OCI-LY1 (cell line): Measurements from ENCODE around the gene HSD11B1L.

Experiments
- H2AFZ ChIP-seq: fragments of 200-600 bp; sonication (generic), shearing (Covaris generic); 2 replicates; pipeline ENCODE4 v1.6.0; 2014; ENCODE audit warnings: antibody characterized with exemption, mild to moderate bottlenecking, low read length
- H3F3A ChIP-seq: fragments of 200-600 bp; sonication (generic), shearing (Covaris generic); 2 replicates; pipeline ENCODE4 v1.6.0; 2014; ENCODE audit warnings: mild to moderate bottlenecking, antibody characterized with exemption, low read length, moderate library complexity; ENCODE audit not compliant: insufficient read depth
- H3K27ac ChIP-seq: fragments of 200-600 bp; sonication (generic); 2 replicates; pipeline ENCODE4 v1.5.1; 2014; ENCODE audit warnings: low read length, mixed run types, mild to moderate bottlenecking, low read depth; ENCODE audit not compliant: poor library complexity, severe bottlenecking
- H3K27me3 ChIP-seq: fragments of 200-600 bp; sonication (generic); 2 replicates; pipeline ENCODE4 v1.6.0; 2014; ENCODE audit warnings: antibody characterized with exemption, mild to moderate bottlenecking, low read length, moderate library complexity; ENCODE audit not compliant: insufficient read depth
- H3K36me3 ChIP-seq: fragments of 200-600 bp; sonication (generic); 2 replicates; pipeline ENCODE4 v1.6.1; 2014; ENCODE audit warnings: mild to moderate bottlenecking, antibody characterized with exemption, low read length, moderate library complexity, mixed read lengths; ENCODE audit not compliant: insufficient read depth
- H3K4me1 ChIP-seq: fragments of 200-600 bp; sonication (generic); 2 replicates; pipeline ENCODE4 v1.5.1; 2014; ENCODE audit warnings: mild to moderate bottlenecking, low read length, moderate library complexity; ENCODE audit not compliant: insufficient read depth, severe bottlenecking
- H3K4me2 ChIP-seq: fragments of 200-600 bp; sonication (generic), shearing (Covaris generic); 2 replicates; pipeline ENCODE4 v1.6.1; 2014; ENCODE audit warnings: low read length
- H3K4me3 ChIP-seq: fragments of 200-600 bp; sonication (generic); 2 replicates; pipeline ENCODE4 v1.5.1; 2014; ENCODE audit warnings: low read length, low read depth, mild to moderate bottlenecking, mixed read lengths; ENCODE audit not compliant: poor library complexity, severe bottlenecking
- H3K79me2 ChIP-seq: fragments of 200-600 bp; shearing (Covaris generic); 2 replicates; pipeline ENCODE4 v1.6.1; 2016; ENCODE audit warnings: mixed run types, low read length, mixed read lengths; ENCODE audit not compliant: insufficient read depth
- H3K9ac ChIP-seq: fragments of 200-600 bp; sonication (generic), shearing (Covaris generic); 2 replicates; pipeline ENCODE4 v1.6.1; 2014; ENCODE audit warnings: mild to moderate bottlenecking, low read length, mixed read lengths
- H3K9me2 ChIP-seq: fragments of 200-600 bp; sonication (generic), shearing (Covaris generic); 2 replicates; pipeline ENCODE4 v1.6.1; 2014; ENCODE audit warnings: low read depth, mild to moderate bottlenecking, low read length, mixed read lengths
- H3K9me3 ChIP-seq: fragments of 200-600 bp; shearing (Covaris generic); 2 replicates; pipeline ENCODE4 v1.6.1; 2014; ENCODE audit warnings: low read length, mixed read lengths
- H4K20me1 ChIP-seq: fragments of 200-600 bp; sonication (generic), shearing (Covaris generic); 2 replicates; pipeline ENCODE4 v1.6.0; 2016; ENCODE audit warnings: mild to moderate bottlenecking, low read length; ENCODE audit not compliant: insufficient read depth
- CTCF ChIP-seq: fragments of 200-600 bp; sonication (generic), shearing (Covaris generic); IDR thresholded peaks from 2 replicates; pipeline ENCODE4 v1.5.1; 2017; ENCODE audit warnings: mild to moderate bottlenecking, antibody characterized with exemption, low read length, moderate library complexity, mixed read lengths
- EZH2 ChIP-seq: fragments of 200-600 bp; sonication (generic), shearing (Covaris generic); IDR thresholded peaks from 2 replicates; pipeline ENCODE4 v1.8.0; 2017; ENCODE audit warnings: borderline replicate concordance, mixed run types, mild to moderate bottlenecking, antibody characterized with exemption, low read length, moderate library complexity, mixed read lengths

HSD11B1L gene

DNA sequence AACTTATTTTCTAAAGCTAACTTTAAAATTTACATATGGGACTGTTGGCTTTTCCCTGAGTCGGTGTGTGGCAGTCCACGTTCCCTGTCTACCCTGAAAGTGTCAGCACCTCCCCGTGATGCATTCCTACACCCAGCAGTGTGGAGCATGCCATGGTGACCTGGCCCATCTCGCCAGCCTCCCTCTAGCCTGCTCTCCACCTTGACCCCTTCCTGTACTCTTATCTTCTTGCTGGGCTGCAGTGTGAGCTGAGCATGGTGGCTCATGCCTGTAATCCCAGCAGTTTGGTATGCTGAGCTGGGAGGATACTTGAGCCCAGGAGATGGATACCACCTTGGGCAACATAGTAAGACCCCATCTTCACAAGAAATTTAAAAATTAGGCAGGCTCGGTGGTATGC, 25.9 kb upstream of the HSD11B1L start:
- no peaks in the 10 kb centered on the region for H3K27me3 ChIP-seq
- no peaks in the 10 kb centered on the region for H3K9me3 ChIP-seq
- H3K4me3 ChIP-seq, result no peak overlapping the region
- no peak overlapping the region for H2AFZ ChIP-seq
- H3K27ac ChIP-seq, result no peak overlapping the region
- no peak overlapping the region for H3K9ac ChIP-seq
- H3K4me1 ChIP-seq, result no peaks in the 10 kb centered on the region
- no peaks in the 10 kb centered on the region for H3K79me2 ChIP-seq
- H3K4me2 ChIP-seq, result no peak overlapping the region
- H3F3A ChIP-seq, result no peaks in the 10 kb centered on the region
- peaks cover 96% of the 10 kb centered on the region for H3K36me3 ChIP-seq
- H3K9me2 ChIP-seq, result no peaks in the 10 kb centered on the region
- no peaks in the 10 kb centered on the region for H4K20me1 ChIP-seq
- TF ChIP-seq CTCF (no peak), EZH2 (no peak)

DNA sequence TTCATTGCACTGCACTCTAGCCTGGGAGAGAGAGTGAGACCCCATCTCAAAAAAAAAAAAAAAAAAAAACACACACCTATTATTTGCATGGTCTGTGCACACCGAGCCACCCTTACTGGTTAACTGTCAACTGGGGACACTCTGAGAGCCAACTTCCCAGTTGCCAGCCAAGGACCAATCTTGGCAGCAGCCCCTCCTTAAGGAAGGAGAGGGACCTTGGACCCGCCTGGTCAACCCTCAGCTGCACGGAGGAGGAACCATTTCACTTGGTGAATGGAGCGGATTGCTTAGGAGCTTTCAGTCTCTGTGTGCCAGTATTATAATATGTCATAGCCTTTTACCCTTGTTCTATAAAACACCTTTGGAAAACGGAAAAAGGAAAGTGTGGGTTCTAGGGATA, 25.4 kb upstream of the HSD11B1L start:
- no peaks in the 10 kb centered on the region for H4K20me1 ChIP-seq
- H3K4me2 ChIP-seq, result no peak overlapping the region
- peaks cover 96% of the 10 kb centered on the region for H3K36me3 ChIP-seq
- no peak overlapping the region for H3K9ac ChIP-seq
- no peaks in the 10 kb centered on the region for H3F3A ChIP-seq
- no peaks in the 10 kb centered on the region for H3K4me1 ChIP-seq
- TF ChIP-seq EZH2 (no peak), CTCF (no peak)
- H2AFZ ChIP-seq, result no peak overlapping the region
- H3K27ac ChIP-seq, result no peak overlapping the region
- H3K79me2 ChIP-seq, result no peaks in the 10 kb centered on the region
- no peaks in the 10 kb centered on the region for H3K9me3 ChIP-seq
- no peaks in the 10 kb centered on the region for H3K27me3 ChIP-seq
- H3K4me3 ChIP-seq, result no peak overlapping the region
- H3K9me2 ChIP-seq, result no peaks in the 10 kb centered on the region

GRCh38 chr19:5661483-5661882, 19.3 kb upstream of the HSD11B1L start:
- Histone ChIP-seq H3K9ac (no peak overlapping the region), H3K4me2 (no peak overlapping the region), H3K9me2 (no peaks in the 10 kb centered on the region), H2AFZ (no peak overlapping the region), H4K20me1 (no peaks in the 10 kb centered on the region), H3K36me3 (peaks cover 94% of the 10 kb centered on the region), H3K9me3 (no peaks in the 10 kb centered on the region), H3K4me3 (no peak overlapping the region), H3K27ac (no peak overlapping the region), H3K4me1 (no peaks in the 10 kb centered on the region), H3K79me2 (no peaks in the 10 kb centered on the region), H3K27me3 (no peaks in the 10 kb centered on the region), H3F3A (no peaks in the 10 kb centered on the region)
- TF ChIP-seq EZH2 (no peak), CTCF (no peak)
